ENCODE results near the gene EXOSC2. TPM values are rescaled to one million over a fixed set of nuclear protein-coding genes. Genes with fewer than 3 reads are reported as not detected.
A peak's percentile ranks its signal among the peaks of the same experiment; 100 is the strongest.

The EXOSC2 gene
- total RNA-seq, 1 experiment from 2014 or later: 71.5 TPM

- ChIA-PET CTCF (no interaction called here), RAD21 (ENCODE audit: low non-redundant PET in 1 of 2, low total read pairs in 2 of 2, uncharacterized antibody in 2 of 2, unreplicated experiment in 2 of 2) (no interaction called here), POLR2A (no interaction called here)
- Histone ChIP-seq H3K4me3 (replicated peaks in 1 of 2; ENCODE audit: low read depth in 1 of 2, low read length in 2 of 2) (no peak overlapping the region), H3K36me3 (ENCODE audit: control insufficient read depth in 1 of 2, insufficient read depth in 2 of 2, low read length in 2 of 2) (no peaks in the 10 kb centered on the region), H3K79me2 (ENCODE audit: insufficient read depth, low read length) (peaks cover 61% of the 10 kb centered on the region), H3K27ac (ENCODE audit: low read depth, low read length) (no peak overlapping the region), H3K4me2 (ENCODE audit: low read length) (no peak overlapping the region), H2AFZ (ENCODE audit: low read depth, low read length, poor library complexity, severe bottlenecking) (no peak overlapping the region), H3K9ac (ENCODE audit: low read length) (no peak overlapping the region), H3K27me3 (ENCODE audit: insufficient read depth, low read length) (no peaks in the 10 kb centered on the region), H3K9me2 (ENCODE audit: insufficient read depth) (no peaks in the 10 kb centered on the region), H3K9me3 (ENCODE audit: control insufficient read depth in 1 of 2, insufficient read depth in 1 of 2, low read depth in 1 of 2, low read length in 2 of 2) (no peaks in the 10 kb centered on the region), H4K20me1 (ENCODE audit: insufficient read depth) (no peaks in the 10 kb centered on the region; the same call in 1 of the 2 replicates), H3K4me1 (ENCODE audit: control insufficient read depth in 1 of 2, insufficient read depth in 2 of 2, low read length in 2 of 2) (peaks cover 31 to 44% of the 10 kb centered on the region in 2 experiments)
- BruUV-seq (replicated peaks): no TSS peak
- ATAC-seq (no peak), DNase-seq (ENCODE audit: low read depth, low spot score) (no peak)
- intact Hi-C loops (cut with micrococcal nuclease): no loop called here
- TF ChIP-seq MAX (IDR thresholded peaks at IDR 0.05): no peak
- TF ChIP-seq CEBPB (IDR thresholded peaks at IDR 0.05; ENCODE audit: low read depth): 0 out of 2 replicates have a peak, but pooled peaks have one; percentile 28
- TF ChIP-seq EGR1 (IDR thresholded peaks at IDR 0.05; ENCODE audit: low read depth): no peak
Observed at GRCh38 chr9:130732793-130733221, 39.2 kb downstream of the EXOSC2 start.

GRCh38 chr9:130735566-130735965, 42.0 kb downstream of the EXOSC2 start:
- Histone ChIP-seq H3K9ac (ENCODE audit: low read length) (no peak overlapping the region), H3K36me3 (ENCODE audit: control insufficient read depth in 1 of 2, insufficient read depth in 2 of 2, low read length in 2 of 2) (no peaks in the 10 kb centered on the region), H3K4me3 (replicated peaks in 1 of 2; ENCODE audit: low read depth in 1 of 2, low read length in 2 of 2) (no peak overlapping the region), H3K4me1 (ENCODE audit: control insufficient read depth in 1 of 2, insufficient read depth in 2 of 2, low read length in 2 of 2) (peaks cover 10 to 17% of the 10 kb centered on the region in 2 experiments; a peak in 3 of 4 replicates), H2AFZ (ENCODE audit: low read depth, low read length, poor library complexity, severe bottlenecking) (no peak overlapping the region), H4K20me1 (ENCODE audit: insufficient read depth) (peaks cover 4% of the 10 kb centered on the region; the same call in 1 of the 2 replicates), H3K9me2 (ENCODE audit: insufficient read depth) (no peaks in the 10 kb centered on the region), H3K27me3 (ENCODE audit: insufficient read depth, low read length) (no peaks in the 10 kb centered on the region), H3K4me2 (ENCODE audit: low read length) (no peak overlapping the region), H3K27ac (ENCODE audit: low read depth, low read length) (no peak overlapping the region), H3K79me2 (ENCODE audit: insufficient read depth, low read length) (peaks cover 68% of the 10 kb centered on the region), H3K9me3 (ENCODE audit: control insufficient read depth in 1 of 2, insufficient read depth in 1 of 2, low read depth in 1 of 2, low read length in 2 of 2) (no peaks in the 10 kb centered on the region)
- intact Hi-C loops (cut with micrococcal nuclease): no loop called here
- DNase-seq (ENCODE audit: low read depth, low spot score): no peak
- no peak for ATAC-seq
- no TSS peak for BruUV-seq (replicated peaks)
- POLR2A ChIA-PET: no interaction called here
- RAD21 ChIA-PET (ENCODE audit: low non-redundant PET in 1 of 2, low total read pairs in 2 of 2, uncharacterized antibody in 2 of 2, unreplicated experiment in 2 of 2): no interaction called here
- CTCF ChIA-PET: interaction anchor here (0.8 kb wide), 1 partner anchor 14 kb away, joined by 3 read pairs; no protein-coding TSS in a partner anchor
- TF ChIP-seq REST (IDR thresholded peaks at IDR 0.05; ENCODE audit: low read depth): no peak
- no peak for TF ChIP-seq ATF3 (IDR thresholded peaks at IDR 0.05)
- no peak for TF ChIP-seq ELF1 (IDR thresholded peaks at IDR 0.05; ENCODE audit: borderline replicate concordance, low read depth)
- TF ChIP-seq POLR2AphosphoS5 (IDR thresholded peaks at IDR 0.05; ENCODE audit: low read depth, low read length): no peak
- TF ChIP-seq EGR1 (IDR thresholded peaks at IDR 0.05; ENCODE audit: low read depth): no peak
- TF ChIP-seq ZBTB33 (IDR thresholded peaks at IDR 0.05; ENCODE audit: extremely low read depth, insufficient replicate concordance, low read length): no peak
- TF ChIP-seq CTCF (IDR thresholded peaks at IDR 0.05 in 2 of 3, conservative IDR thresholded peaks at IDR 0.05 in 1 of 3; ENCODE audit: borderline replicate concordance in 1 of 3, insufficient read depth in 1 of 3, low read depth in 2 of 3, low read length in 2 of 3): no peak
- TF ChIP-seq JUND (IDR thresholded peaks at IDR 0.05): no peak
- TF ChIP-seq POLR2A (IDR thresholded peaks at IDR 0.05; ENCODE audit: borderline replicate concordance, extremely low read depth, insufficient read depth, insufficient read length): no peak
- TF ChIP-seq YY1 (IDR thresholded peaks at IDR 0.05; ENCODE audit: extremely low read depth, insufficient replicate concordance, low read depth, low read length): no peak
